ENCODE results near the gene RAB3GAP2.

DNA sequence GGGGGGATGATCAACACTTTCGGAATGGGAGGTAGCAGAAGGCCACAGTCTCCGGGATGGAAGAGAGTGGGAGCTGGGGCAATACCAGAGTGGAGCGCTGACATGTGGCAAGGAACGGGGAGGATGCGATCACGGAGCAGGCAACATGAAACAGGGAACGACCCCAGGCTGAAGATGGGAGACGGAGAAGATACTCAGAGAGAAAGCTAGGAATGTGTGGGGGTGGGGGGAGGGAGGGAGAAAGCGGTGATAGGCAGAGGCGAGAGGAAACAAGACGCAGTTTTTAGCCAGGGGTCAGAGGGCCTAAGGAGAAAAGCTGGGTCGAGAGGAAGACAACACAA, 577 bp downstream of the RAB3GAP2 start:
- TF ChIP-seq POLR2A (IDR thresholded peaks at IDR 0.05; ENCODE audit: low read depth, low read length) (no peak), RCOR1 (conservative IDR thresholded peaks at IDR 0.05; ENCODE audit: low read depth, low read length) (no peak), SREBF2 (IDR thresholded peaks at IDR 0.05; ENCODE audit: low read length) (no peak), CHD1 (IDR thresholded peaks at IDR 0.05; ENCODE audit: low read depth, low read length) (no peak)
- TF ChIP-seq, protein P1, sequence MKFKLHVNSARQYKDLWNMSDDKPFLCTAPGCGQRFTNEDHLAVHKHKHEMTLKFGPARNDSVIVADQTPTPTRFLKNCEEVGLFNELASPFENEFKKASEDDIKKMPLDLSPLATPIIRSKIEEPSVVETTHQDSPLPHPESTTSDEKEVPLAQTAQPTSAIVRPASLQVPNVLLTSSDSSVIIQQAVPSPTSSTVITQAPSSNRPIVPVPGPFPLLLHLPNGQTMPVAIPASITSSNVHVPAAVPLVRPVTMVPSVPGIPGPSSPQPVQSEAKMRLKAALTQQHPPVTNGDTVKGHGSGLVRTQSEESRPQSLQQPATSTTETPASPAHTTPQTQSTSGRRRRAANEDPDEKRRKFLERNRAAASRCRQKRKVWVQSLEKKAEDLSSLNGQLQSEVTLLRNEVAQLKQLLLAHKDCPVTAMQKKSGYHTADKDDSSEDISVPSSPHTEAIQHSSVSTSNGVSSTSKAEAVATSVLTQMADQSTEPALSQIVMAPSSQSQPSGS (IDR thresholded peaks at IDR 0.05; ENCODE audit: low read length): no peak
- TF ChIP-seq, protein P2, sequence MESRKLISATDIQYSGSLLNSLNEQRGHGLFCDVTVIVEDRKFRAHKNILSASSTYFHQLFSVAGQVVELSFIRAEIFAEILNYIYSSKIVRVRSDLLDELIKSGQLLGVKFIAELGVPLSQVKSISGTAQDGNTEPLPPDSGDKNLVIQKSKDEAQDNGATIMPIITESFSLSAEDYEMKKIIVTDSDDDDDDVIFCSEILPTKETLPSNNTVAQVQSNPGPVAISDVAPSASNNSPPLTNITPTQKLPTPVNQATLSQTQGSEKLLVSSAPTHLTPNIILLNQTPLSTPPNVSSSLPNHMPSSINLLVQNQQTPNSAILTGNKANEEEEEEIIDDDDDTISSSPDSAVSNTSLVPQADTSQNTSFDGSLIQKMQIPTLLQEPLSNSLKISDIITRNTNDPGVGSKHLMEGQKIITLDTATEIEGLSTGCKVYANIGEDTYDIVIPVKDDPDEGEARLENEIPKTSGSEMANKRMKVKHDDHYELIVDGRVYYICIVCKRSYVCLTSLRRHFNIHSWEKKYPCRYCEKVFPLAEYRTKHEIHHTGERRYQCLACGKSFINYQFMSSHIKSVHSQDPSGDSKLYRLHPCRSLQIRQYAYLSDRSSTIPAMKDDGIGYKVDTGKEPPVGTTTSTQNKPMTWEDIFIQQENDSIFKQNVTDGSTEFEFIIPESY (IDR thresholded peaks at IDR 0.05): no peak
